HUES64 (cell line): ENCODE results near the gene PROB1. TPM values are rescaled to one million over a fixed set of nuclear protein-coding genes. Genes with fewer than 3 reads are reported as not detected.
"Not testable (repeated sequence)": the region's sequence is repeated elsewhere in the genome, so short reads cannot be mapped to it uniquely, and the experiment has no call there.

ENCODE experiments used
- H3K27ac ChIP-seq: 2 replicates; pipeline ENCODE4 v1.7.0; 2013; ENCODE audit warnings: low read depth, low read length, inconsistent platforms
- H3K27me3 ChIP-seq: 2 replicates; pipeline ENCODE4 v1.6.1; 2013; ENCODE audit warnings: mild to moderate bottlenecking, low read length; ENCODE audit not compliant: insufficient read depth
- H3K36me3 ChIP-seq: 2 replicates; pipeline ENCODE4 v1.6.1; 2013; ENCODE audit warnings: mild to moderate bottlenecking, low read length; ENCODE audit not compliant: insufficient read depth
- H3K4me1 ChIP-seq: 2 replicates; pipeline ENCODE4 v1.6.1; 2013; ENCODE audit warnings: mild to moderate bottlenecking, low read length, moderate library complexity; ENCODE audit not compliant: insufficient read depth
- H3K4me3 ChIP-seq: 2 replicates; pipeline ENCODE4 v1.5.1; 2013; ENCODE audit warnings: mild to moderate bottlenecking, low read length, moderate library complexity
- H3K9ac ChIP-seq: 2 replicates; pipeline ENCODE4 v1.6.1; 2013; ENCODE audit warnings: mild to moderate bottlenecking, low read depth, low read length
- H3K9me3 ChIP-seq: 2 replicates; pipeline ENCODE4 v1.6.1; 2013; ENCODE audit warnings: low read depth, low read length; ENCODE audit not compliant: insufficient read depth
- WGBS: fragments of 150-250, 120-280 bp; methylation state at CpG from one replicate; pipeline ENCODE4 v1.1.7; 2013; ENCODE audit warnings: missing lambda C conversion rate; 5-methylcytosine and 5-hydroxymethylcytosine counted together
- polyA plus RNA-seq, 2 experiments: library from polyadenylated mRNA; stranded (reverse); fragments of 50-300 nt; gene quantifications; one replicate each; pipeline ENCODE4 v1.2.3, GENCODE V29; 2013

The PROB1 gene
- 1.0 TPM for polyA plus RNA-seq (2013, experiment 1 of 2)
- 1.1 TPM for polyA plus RNA-seq (2013, experiment 2 of 2)

DNA sequence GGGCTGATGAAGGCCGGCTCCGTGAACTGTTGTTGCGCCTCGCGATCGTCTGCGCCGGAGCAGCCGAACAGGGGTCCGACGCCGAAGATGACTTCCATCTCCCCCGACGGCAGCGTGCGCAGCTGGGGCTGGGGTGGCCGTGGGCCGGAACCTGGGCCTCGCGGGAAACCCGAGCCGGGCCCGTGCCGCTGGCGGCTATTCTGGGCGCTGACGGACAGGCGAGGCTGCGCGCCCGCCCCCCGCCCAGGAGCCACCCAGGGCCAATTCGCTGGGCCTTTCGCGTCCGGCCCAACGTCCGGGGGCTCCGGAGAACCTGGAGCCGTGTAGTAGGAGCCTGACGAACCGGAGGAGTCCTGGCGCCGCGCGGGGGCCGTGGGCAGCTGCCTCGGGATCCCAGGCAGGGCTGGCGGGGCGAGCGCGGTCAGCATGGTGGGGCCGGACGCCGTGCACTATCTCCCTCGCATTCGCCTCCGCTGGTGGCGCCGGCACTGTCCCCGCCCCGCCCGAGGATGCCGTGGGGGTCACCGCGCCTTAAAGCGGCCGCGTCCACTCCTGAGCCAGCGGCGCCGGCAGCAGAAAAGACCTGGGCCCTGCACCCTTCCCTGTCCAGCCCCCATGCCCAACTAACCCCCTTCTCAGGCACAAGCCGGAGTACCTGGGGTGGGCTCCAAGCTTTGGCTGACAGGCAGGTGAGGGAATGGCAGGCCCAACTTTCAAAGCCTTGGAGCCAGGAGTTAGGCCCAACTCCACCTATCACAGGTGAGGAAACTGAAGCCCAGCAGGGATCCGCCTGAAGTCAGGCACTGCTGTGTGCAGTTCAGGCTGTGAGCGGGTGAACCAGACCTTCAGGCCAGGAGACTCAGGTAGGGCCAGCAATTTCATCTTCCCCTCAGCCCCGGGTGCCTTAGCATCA is at the start of gene PROB1:
Gene PROB1 (minus strand): TSS at position 451 of the 913 bp plus-strand sequence. CDS start 23 bp downstream, at position 428.
- Histone ChIP-seq H3K4me1 (peaks cover 2% of the 10 kb centered on the region; the same call in 1 of the 2 replicates), H3K9me3 (no peaks in the 10 kb centered on the region), H3K27me3 (peaks cover 46% of the 10 kb centered on the region), H3K27ac (no peak within 1 kb of the TSS), H3K36me3 (peaks cover 5% of the 10 kb centered on the region; the same call in 1 of the 2 replicates), H3K4me3 (peak within 1 kb of the TSS; percentile 62), H3K9ac (peak within 1 kb of the TSS; percentile 68)
- 42% methylated on average over 76 of the region's 76 CpGs for WGBS

- Histone ChIP-seq H3K9ac (no peak overlapping the region), H3K4me1 (no peaks in the 10 kb centered on the region; the same call in 1 of the 2 replicates), H3K27ac (no peak overlapping the region), H3K9me3 (no peaks in the 10 kb centered on the region), H3K36me3 (no peaks in the 10 kb centered on the region), H3K27me3 (no peaks in the 10 kb centered on the region), H3K4me3 (no peak overlapping the region)
- 77% methylated on average over 4 of the region's 4 CpGs for WGBS
Measured at GRCh38 chr5:139443831-139444453, 49.0 kb upstream of the PROB1 start.

GRCh38 chr5:139440416-139440815 is 45.5 kb upstream of the PROB1 start:
- not testable (repeated sequence) for H3K4me1 ChIP-seq, H3K9me3 ChIP-seq, H3K27ac ChIP-seq, H3K4me3 ChIP-seq, H3K9ac ChIP-seq, H3K27me3 ChIP-seq
- peaks cover 15% of the 10 kb centered on the region for H3K36me3 ChIP-seq
- 98% methylated on average over 17 of the region's 17 CpGs for WGBS

GRCh38 chr5:139439013-139439903 is 44.4 kb upstream of the PROB1 start, which contains the start of gene DNAJC18:
Gene DNAJC18 (minus strand): TSS chr5:139439525. CDS start chr5:139439445, 80 bp downstream.
- Histone ChIP-seq H3K36me3 (peaks cover 24% of the 10 kb centered on the region), H3K27ac (peak within 1 kb of the TSS; percentile 90; the same call in 1 of the 2 replicates), H3K9ac (peak within 1 kb of the TSS; percentile 86), H3K9me3 (no peaks in the 10 kb centered on the region), H3K4me1 (peaks cover 3% of the 10 kb centered on the region), H3K27me3 (no peaks in the 10 kb centered on the region), H3K4me3 (peak within 1 kb of the TSS; percentile 85)
- WGBS: 4% methylated on average over 49 of the region's 49 CpGs

GRCh38 chr5:139438707-139439012 is 43.8 kb upstream of the PROB1 start:
- WGBS: 40% methylated on average over 8 of the region's 8 CpGs
- H3K36me3 ChIP-seq: peaks cover 30% of the 10 kb centered on the region
- H3K4me1 ChIP-seq: peaks cover 3% of the 10 kb centered on the region
- H3K9me3 ChIP-seq: no peaks in the 10 kb centered on the region
- H3K27me3 ChIP-seq: no peaks in the 10 kb centered on the region
- 0 out of 2 replicates have a peak overlapping the region, but pooled peaks have one; percentile 7 for H3K9ac ChIP-seq
- peak overlapping the region; percentile 85 for H3K4me3 ChIP-seq
- H3K27ac ChIP-seq: no peak overlapping the region

DNA sequence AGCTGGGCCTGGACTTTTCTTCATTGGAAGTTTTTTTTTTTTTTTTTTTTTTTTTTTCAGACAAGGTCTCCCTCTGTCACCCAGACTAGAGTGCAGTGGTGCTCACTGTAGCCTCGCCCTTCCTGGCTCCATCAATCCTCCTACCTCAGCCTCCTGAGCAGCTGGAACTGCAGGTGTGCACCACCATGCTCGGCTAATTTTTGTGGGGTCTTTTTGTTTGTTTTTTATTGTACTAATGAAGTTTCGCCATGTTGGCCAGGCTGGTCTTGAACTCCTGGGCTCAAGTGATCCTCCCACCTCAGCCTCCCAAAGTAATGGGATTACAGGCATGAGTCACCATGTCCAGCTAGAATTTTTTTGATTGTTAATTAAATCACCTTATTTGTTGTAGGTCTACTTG is 40.8 kb upstream of the PROB1 start:
- peaks cover 3% of the 10 kb centered on the region for H3K4me1 ChIP-seq
- no peak overlapping the region for H3K27ac ChIP-seq
- H3K36me3 ChIP-seq: peaks cover 44% of the 10 kb centered on the region
- no peak overlapping the region for H3K4me3 ChIP-seq
- whole genome bisulfite sequencing: 93% methylated on average over 2 of the region's 3 CpGs
- H3K9me3 ChIP-seq: no peaks in the 10 kb centered on the region
- no peaks in the 10 kb centered on the region for H3K27me3 ChIP-seq
- no peak overlapping the region for H3K9ac ChIP-seq

DNA sequence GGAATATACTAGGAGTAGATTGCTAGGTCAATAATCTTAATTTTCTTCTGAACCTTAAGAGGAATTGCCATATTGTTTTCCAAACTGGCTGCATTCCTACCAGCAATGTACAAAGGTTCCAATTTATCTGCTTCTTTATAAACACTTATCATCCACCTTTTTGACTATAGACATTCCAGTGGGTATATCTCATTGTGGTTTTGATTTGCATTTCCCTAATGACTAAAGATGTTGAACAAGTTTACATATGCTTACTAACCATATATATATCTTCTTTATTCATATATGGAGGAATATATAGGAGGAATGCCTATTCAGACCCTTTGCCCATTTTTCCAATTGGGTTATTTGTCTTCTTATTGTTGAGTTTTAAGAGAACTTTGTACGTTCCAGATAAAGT is 36.8 kb upstream of the PROB1 start:
- H3K27ac ChIP-seq: no peak overlapping the region
- no peak overlapping the region for H3K9ac ChIP-seq
- no peaks in the 10 kb centered on the region for H3K9me3 ChIP-seq
- H3K4me3 ChIP-seq: no peak overlapping the region
- peaks cover 61% of the 10 kb centered on the region for H3K36me3 ChIP-seq
- H3K4me1 ChIP-seq: no peaks in the 10 kb centered on the region
- no peaks in the 10 kb centered on the region for H3K27me3 ChIP-seq
- no CpG with 5 or more reads among the region's 1 CpG for whole genome bisulfite sequencing

DNA sequence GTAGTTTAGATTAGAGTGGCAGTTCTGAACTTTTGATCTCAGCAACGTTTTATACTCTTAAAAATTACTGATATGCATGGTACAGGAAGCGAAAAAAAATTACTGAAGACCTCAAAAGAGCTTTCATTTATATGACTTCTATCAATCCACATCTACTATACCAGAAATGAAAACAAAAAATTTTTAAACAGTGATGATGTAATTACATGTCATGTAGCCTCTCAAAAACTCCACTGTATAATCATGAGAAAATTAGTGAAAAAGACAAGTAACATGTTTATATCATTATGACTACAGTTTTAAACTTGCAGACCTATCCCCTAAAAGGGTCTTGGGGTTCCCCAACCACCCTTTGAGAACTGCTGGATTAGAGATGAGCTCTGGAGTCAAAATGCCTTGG is 35.1 kb upstream of the PROB1 start:
- no CpG with 5 or more reads among the region's 2 CpGs for WGBS
- no peak overlapping the region for H3K27ac ChIP-seq
- no peaks in the 10 kb centered on the region for H3K27me3 ChIP-seq
- H3K9me3 ChIP-seq: no peaks in the 10 kb centered on the region
- no peak overlapping the region for H3K9ac ChIP-seq
- no peak overlapping the region for H3K4me3 ChIP-seq
- H3K4me1 ChIP-seq: no peaks in the 10 kb centered on the region
- H3K36me3 ChIP-seq: peaks cover 63% of the 10 kb centered on the region

GRCh38 chr5:139426203-139426885 is 31.4 kb upstream of the PROB1 start:
- H3K36me3 ChIP-seq: peaks cover 62% of the 10 kb centered on the region
- H3K9me3 ChIP-seq: no peaks in the 10 kb centered on the region
- no peak overlapping the region for H3K27ac ChIP-seq
- H3K4me1 ChIP-seq: no peaks in the 10 kb centered on the region
- no peak overlapping the region for H3K4me3 ChIP-seq
- H3K9ac ChIP-seq: no peak overlapping the region
- H3K27me3 ChIP-seq: no peaks in the 10 kb centered on the region
- 93% methylated on average over 8 of the region's 8 CpGs for WGBS

GRCh38 chr5:139425497-139425896 is 30.6 kb upstream of the PROB1 start:
- no peak overlapping the region for H3K4me3 ChIP-seq
- no peaks in the 10 kb centered on the region for H3K9me3 ChIP-seq
- no peaks in the 10 kb centered on the region; the same call in 1 of the 2 replicates for H3K27me3 ChIP-seq
- H3K36me3 ChIP-seq: peaks cover 62% of the 10 kb centered on the region
- H3K27ac ChIP-seq: no peak overlapping the region
- H3K9ac ChIP-seq: no peak overlapping the region
- no peaks in the 10 kb centered on the region; the same call in 1 of the 2 replicates for H3K4me1 ChIP-seq
- WGBS: 93% methylated on average over 5 of the region's 5 CpGs
